ENCODE measurements around the gene TRAPPC2L.
A peak's percentile ranks its signal among the peaks of the same experiment; 100 is the strongest.

Gene TRAPPC2L

DNA sequence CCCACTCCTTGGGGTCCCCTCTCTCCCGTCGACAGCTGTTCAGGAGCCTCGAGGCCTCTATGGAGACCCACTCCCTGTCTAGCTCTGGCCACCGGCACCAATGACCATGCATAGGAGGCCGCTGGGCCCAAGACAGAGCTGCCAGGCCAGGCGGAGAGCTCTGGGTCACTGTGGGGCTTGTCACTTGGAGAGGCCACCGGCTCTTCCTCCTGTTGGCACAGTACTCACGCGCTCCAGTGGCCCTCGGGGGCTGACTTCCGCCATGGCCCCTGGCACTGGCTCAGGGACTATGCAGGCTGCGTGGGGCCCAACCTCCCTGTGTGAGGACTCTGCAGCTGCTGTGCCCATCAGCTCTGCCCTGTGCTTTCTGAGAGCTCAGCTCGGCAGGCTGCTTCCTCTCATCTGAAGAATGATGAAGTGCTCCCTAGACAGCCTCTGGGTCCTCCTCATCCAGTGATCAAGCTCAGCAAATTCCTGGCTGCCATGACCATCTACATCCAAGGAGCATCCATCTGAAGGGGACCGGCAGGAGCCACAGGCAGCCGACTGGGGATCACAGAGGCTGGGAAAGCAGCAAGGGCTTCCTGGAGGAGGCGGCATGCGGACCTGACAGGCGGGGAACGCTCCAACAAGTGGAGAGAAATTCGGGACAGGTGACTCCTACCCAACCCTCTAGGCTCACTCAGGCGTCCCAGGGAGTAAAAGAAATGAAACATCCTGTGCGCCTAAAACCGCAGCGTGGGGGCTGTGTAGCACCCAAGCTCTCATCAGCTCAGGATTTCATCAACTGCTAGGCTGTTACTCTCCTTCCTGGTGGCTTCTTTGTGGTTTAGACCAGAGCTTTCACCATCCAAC lies 17.0 kb upstream of the TRAPPC2L start:
- Histone ChIP-seq H3K14ac (ENCODE audit: low read length) (no peak overlapping the region), H3K9ac (ENCODE audit: low read depth, low read length, poor library complexity) (no peak overlapping the region), H3K27ac (replicated peaks; ENCODE audit: low read length) (no peak overlapping the region), H3K27me3 (ENCODE audit: control insufficient read depth in 3 of 3, insufficient read depth in 3 of 3, low read depth in 1 of 3, low read length in 3 of 3) (no peaks in the 10 kb centered on the region), H3K18ac (ENCODE audit: low read length) (no peak overlapping the region), H3K4me1 (ENCODE audit: control insufficient read depth in 2 of 2, insufficient read depth in 1 of 2, low read depth in 1 of 2, low read length in 2 of 2) (no peaks in the 10 kb centered on the region), H3K9me3 (replicated peaks in 1 of 2; ENCODE audit: control insufficient read depth in 2 of 2, insufficient read depth in 1 of 2, low read depth in 1 of 2, low read length in 2 of 2) (no peaks in the 10 kb centered on the region), H3K4me3 (ENCODE audit: low read length in 2 of 2) (no peak overlapping the region), H3K4me2 (ENCODE audit: insufficient read depth, low read length, poor library complexity, severe bottlenecking) (no peak overlapping the region), H3K79me1 (ENCODE audit: low read depth, low read length) (peaks cover 11% of the 10 kb centered on the region), H2BK15ac (ENCODE audit: low read length) (no peak overlapping the region), H2BK120ac (ENCODE audit: low read depth, low read length) (no peak overlapping the region), H4K8ac (ENCODE audit: low read depth, low read length) (no peak overlapping the region), H2AK5ac (ENCODE audit: low read depth, low read length) (no peak overlapping the region), H3K36me3 (replicated peaks in 1 of 2; ENCODE audit: control insufficient read depth in 2 of 2, insufficient read depth in 2 of 2, low read length in 2 of 2) (peaks cover 0 to 7% of the 10 kb centered on the region in 2 donors), H2BK12ac (ENCODE audit: low read length) (no peak overlapping the region), H4K91ac (ENCODE audit: low read depth, low read length, poor library complexity) (no peak overlapping the region), H3K23ac (ENCODE audit: low read depth, low read length, poor library complexity) (peak overlapping the region; percentile 80), H3K4ac (ENCODE audit: low read length) (no peak overlapping the region), H2AFZ (ENCODE audit: low read length) (no peak overlapping the region), H2BK5ac (ENCODE audit: low read length) (no peak overlapping the region)
- no CpG with 5 or more reads among the region's 24 CpGs for WGBS, 2 donors (ENCODE audit: extremely low coverage in 2 of 2, insufficient read length in 2 of 2, insufficient replicate concordance in 1 of 2)
- DNase-seq (ENCODE audit: low spot score), result no peak

DNA sequence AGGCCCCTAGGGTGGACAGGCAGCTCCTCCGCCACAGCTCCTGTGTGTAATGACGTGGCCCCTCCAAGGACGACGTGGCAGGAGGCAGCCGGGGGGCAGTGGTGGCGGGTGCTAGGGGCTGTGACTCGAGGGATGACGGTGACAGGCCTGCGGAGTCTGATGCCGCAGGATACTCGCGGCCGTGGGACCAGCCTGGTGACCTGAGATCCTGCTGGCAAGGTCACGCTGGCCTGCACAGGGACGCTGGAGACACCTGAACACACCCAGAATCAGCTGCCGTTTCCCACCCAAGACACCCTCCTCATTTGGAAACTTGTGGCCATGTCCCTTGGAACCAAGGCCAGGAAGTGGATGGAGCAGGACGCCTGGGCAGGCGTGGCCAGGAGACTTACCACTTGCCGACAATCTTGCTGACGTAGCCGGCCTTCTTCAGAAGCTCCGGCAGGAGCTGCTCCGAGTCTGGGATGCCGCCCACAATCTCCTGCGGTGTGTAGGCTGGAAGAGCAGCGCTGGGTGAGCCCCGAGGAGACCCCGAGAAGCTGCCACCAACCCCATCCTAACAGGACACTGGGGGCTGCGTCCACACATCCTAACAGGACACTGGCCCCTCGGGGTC lies 16.2 kb upstream of the TRAPPC2L start:
- Histone ChIP-seq H2BK12ac (ENCODE audit: low read length) (no peak overlapping the region), H2BK120ac (ENCODE audit: low read depth, low read length) (no peak overlapping the region), H3K79me1 (ENCODE audit: low read depth, low read length) (peaks cover 9% of the 10 kb centered on the region), H2AK5ac (ENCODE audit: low read depth, low read length) (no peak overlapping the region), H3K4me3 (ENCODE audit: low read length in 2 of 2) (no peak overlapping the region), H2AFZ (ENCODE audit: low read length) (no peak overlapping the region), H3K9me3 (replicated peaks in 1 of 2; ENCODE audit: control insufficient read depth in 2 of 2, insufficient read depth in 1 of 2, low read depth in 1 of 2, low read length in 2 of 2) (no peaks in the 10 kb centered on the region), H3K23ac (ENCODE audit: low read depth, low read length, poor library complexity) (no peak overlapping the region), H3K18ac (ENCODE audit: low read length) (no peak overlapping the region), H3K27ac (replicated peaks; ENCODE audit: low read length) (no peak overlapping the region), H2BK15ac (ENCODE audit: low read length) (no peak overlapping the region), H3K14ac (ENCODE audit: low read length) (no peak overlapping the region), H2BK5ac (ENCODE audit: low read length) (no peak overlapping the region), H3K36me3 (replicated peaks in 1 of 2; ENCODE audit: control insufficient read depth in 2 of 2, insufficient read depth in 2 of 2, low read length in 2 of 2) (peaks cover 0 to 2% of the 10 kb centered on the region in 2 donors), H3K4ac (ENCODE audit: low read length) (no peak overlapping the region), H4K91ac (ENCODE audit: low read depth, low read length, poor library complexity) (no peak overlapping the region), H3K4me1 (ENCODE audit: control insufficient read depth in 2 of 2, insufficient read depth in 1 of 2, low read depth in 1 of 2, low read length in 2 of 2) (no peaks in the 10 kb centered on the region), H3K4me2 (ENCODE audit: insufficient read depth, low read length, poor library complexity, severe bottlenecking) (no peak overlapping the region), H3K9ac (ENCODE audit: low read depth, low read length, poor library complexity) (no peak overlapping the region), H4K8ac (ENCODE audit: low read depth, low read length) (no peak overlapping the region), H3K27me3 (ENCODE audit: control insufficient read depth in 3 of 3, insufficient read depth in 3 of 3, low read depth in 1 of 3, low read length in 3 of 3) (no peaks in the 10 kb centered on the region)
- DNase-seq (ENCODE audit: low spot score), result no peak
- no CpG with 5 or more reads among the region's 30 CpGs for WGBS, 2 donors (ENCODE audit: extremely low coverage in 2 of 2, insufficient read length in 2 of 2, insufficient replicate concordance in 1 of 2)

DNA sequence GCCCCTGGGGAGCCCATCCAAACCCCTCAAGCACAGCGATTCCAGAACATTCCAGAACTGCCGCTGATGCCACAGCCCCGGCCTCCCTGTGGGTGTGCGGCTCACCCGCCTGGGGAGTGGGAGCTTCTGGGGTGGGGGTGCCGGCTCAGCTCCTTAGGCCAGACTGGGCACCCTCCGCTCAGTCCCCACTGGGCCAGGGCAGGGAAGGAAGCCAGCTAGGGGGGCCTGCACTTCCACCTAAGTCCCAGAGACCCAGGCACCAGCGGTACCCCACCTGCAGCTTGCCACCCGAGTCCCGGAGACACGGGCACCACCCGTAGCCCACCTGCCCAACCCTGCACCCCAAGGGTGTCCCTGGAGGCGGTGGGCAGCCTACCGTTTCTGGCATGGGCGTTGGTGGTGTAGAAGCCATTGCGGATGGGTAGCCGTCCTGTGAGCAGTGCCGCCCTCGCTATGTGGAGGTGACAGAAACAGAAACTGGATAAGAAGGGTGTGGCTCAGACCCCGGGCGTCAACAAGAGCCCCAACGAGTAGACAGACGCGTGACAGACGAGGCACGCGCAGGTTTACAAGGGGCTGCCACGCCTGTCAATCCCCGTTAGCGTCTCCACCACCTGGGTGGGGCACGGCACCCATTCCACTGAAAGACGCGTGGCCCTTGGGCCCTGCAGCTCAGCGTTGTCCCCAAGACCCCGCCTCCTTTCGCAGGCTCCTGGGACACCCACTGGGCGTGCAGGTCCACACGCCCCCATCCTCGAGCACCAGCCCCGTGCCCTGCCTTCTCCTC lies 15.2 kb upstream of the TRAPPC2L start:
- H2AK5ac ChIP-seq (ENCODE audit: low read depth, low read length), result no peak overlapping the region
- H2BK5ac ChIP-seq (ENCODE audit: low read length), result peak overlapping the region; percentile 13
- no peak overlapping the region for H3K4me2 ChIP-seq (ENCODE audit: insufficient read depth, low read length, poor library complexity, severe bottlenecking)
- H2AFZ ChIP-seq (ENCODE audit: low read length), result no peak overlapping the region
- H3K27ac ChIP-seq (replicated peaks; ENCODE audit: low read length), result no peak overlapping the region
- H3K79me1 ChIP-seq (ENCODE audit: low read depth, low read length), result peaks cover 8% of the 10 kb centered on the region
- H4K91ac ChIP-seq (ENCODE audit: low read depth, low read length, poor library complexity), result no peak overlapping the region
- no peaks in the 10 kb centered on the region for H3K27me3 ChIP-seq (ENCODE audit: control insufficient read depth in 3 of 3, insufficient read depth in 3 of 3, low read depth in 1 of 3, low read length in 3 of 3)
- no peak for DNase-seq (ENCODE audit: low spot score)
- H2BK120ac ChIP-seq (ENCODE audit: low read depth, low read length), result no peak overlapping the region
- no CpG with 5 or more reads among the region's 40 CpGs for WGBS, 2 donors (ENCODE audit: extremely low coverage in 2 of 2, insufficient read length in 2 of 2, insufficient replicate concordance in 1 of 2)
- no peak overlapping the region for H2BK15ac ChIP-seq (ENCODE audit: low read length)
- peaks cover 0 to 2% of the 10 kb centered on the region in 2 donors for H3K36me3 ChIP-seq (replicated peaks in 1 of 2; ENCODE audit: control insufficient read depth in 2 of 2, insufficient read depth in 2 of 2, low read length in 2 of 2)
- H3K9ac ChIP-seq (ENCODE audit: low read depth, low read length, poor library complexity), result no peak overlapping the region
- H2BK12ac ChIP-seq (ENCODE audit: low read length), result no peak overlapping the region
- H3K9me3 ChIP-seq (replicated peaks in 1 of 2; ENCODE audit: control insufficient read depth in 2 of 2, insufficient read depth in 1 of 2, low read depth in 1 of 2, low read length in 2 of 2), result no peaks in the 10 kb centered on the region
- no peak overlapping the region for H3K18ac ChIP-seq (ENCODE audit: low read length)
- no peaks in the 10 kb centered on the region for H3K4me1 ChIP-seq (ENCODE audit: control insufficient read depth in 2 of 2, insufficient read depth in 1 of 2, low read depth in 1 of 2, low read length in 2 of 2)
- H3K23ac ChIP-seq (ENCODE audit: low read depth, low read length, poor library complexity), result no peak overlapping the region
- H3K4me3 ChIP-seq (ENCODE audit: low read length in 2 of 2), result no peak overlapping the region
- peak overlapping the region; percentile 47 for H3K14ac ChIP-seq (ENCODE audit: low read length)
- no peak overlapping the region for H4K8ac ChIP-seq (ENCODE audit: low read depth, low read length)
- no peak overlapping the region for H3K4ac ChIP-seq (ENCODE audit: low read length)

DNA sequence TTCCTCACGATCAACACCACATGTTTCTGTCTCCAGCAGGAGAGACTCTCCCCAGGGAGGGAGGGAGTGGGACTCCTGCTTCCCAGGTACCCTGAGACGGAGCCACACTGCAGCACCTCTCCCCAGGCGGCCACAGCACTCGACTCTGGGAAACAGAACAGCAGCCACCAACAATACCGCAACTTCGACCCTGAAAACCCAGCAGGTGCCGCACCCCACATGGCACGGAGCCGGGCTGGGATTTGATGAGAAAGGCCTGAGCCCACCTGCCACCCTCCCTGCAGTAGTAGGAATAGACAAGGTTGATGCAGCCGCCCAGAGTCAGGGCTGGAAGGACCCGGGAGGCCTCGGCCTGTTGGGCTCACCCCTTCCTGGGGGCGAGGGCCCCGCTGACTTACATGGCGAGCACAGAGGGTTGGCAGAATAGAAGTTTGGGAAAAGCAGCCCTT lies 14.6 kb upstream of the TRAPPC2L start:
- Histone ChIP-seq H3K18ac (ENCODE audit: low read length) (no peak overlapping the region), H3K27me3 (ENCODE audit: control insufficient read depth in 3 of 3, insufficient read depth in 3 of 3, low read depth in 1 of 3, low read length in 3 of 3) (no peaks in the 10 kb centered on the region), H2BK5ac (ENCODE audit: low read length) (no peak overlapping the region), H3K79me1 (ENCODE audit: low read depth, low read length) (peaks cover 7% of the 10 kb centered on the region), H3K4ac (ENCODE audit: low read length) (no peak overlapping the region), H2AK5ac (ENCODE audit: low read depth, low read length) (no peak overlapping the region), H3K9ac (ENCODE audit: low read depth, low read length, poor library complexity) (no peak overlapping the region), H3K27ac (replicated peaks; ENCODE audit: low read length) (no peak overlapping the region), H3K9me3 (replicated peaks in 1 of 2; ENCODE audit: control insufficient read depth in 2 of 2, insufficient read depth in 1 of 2, low read depth in 1 of 2, low read length in 2 of 2) (no peaks in the 10 kb centered on the region), H4K8ac (ENCODE audit: low read depth, low read length) (no peak overlapping the region), H3K4me1 (ENCODE audit: control insufficient read depth in 2 of 2, insufficient read depth in 1 of 2, low read depth in 1 of 2, low read length in 2 of 2) (no peaks in the 10 kb centered on the region), H3K14ac (ENCODE audit: low read length) (no peak overlapping the region), H3K36me3 (replicated peaks in 1 of 2; ENCODE audit: control insufficient read depth in 2 of 2, insufficient read depth in 2 of 2, low read length in 2 of 2) (peaks cover 0 to 2% of the 10 kb centered on the region in 2 donors), H4K91ac (ENCODE audit: low read depth, low read length, poor library complexity) (no peak overlapping the region), H2AFZ (ENCODE audit: low read length) (no peak overlapping the region), H2BK15ac (ENCODE audit: low read length) (no peak overlapping the region), H3K23ac (ENCODE audit: low read depth, low read length, poor library complexity) (no peak overlapping the region), H3K4me3 (ENCODE audit: low read length in 2 of 2) (no peak overlapping the region), H2BK120ac (ENCODE audit: low read depth, low read length) (no peak overlapping the region), H3K4me2 (ENCODE audit: insufficient read depth, low read length, poor library complexity, severe bottlenecking) (no peak overlapping the region), H2BK12ac (ENCODE audit: low read length) (no peak overlapping the region)
- no peak for DNase-seq (ENCODE audit: low spot score)
- no CpG with 5 or more reads among the region's 15 CpGs for whole genome bisulfite sequencing, 2 donors (ENCODE audit: extremely low coverage in 2 of 2, insufficient read length in 2 of 2, insufficient replicate concordance in 1 of 2)

All from neuronal stem cell (in vitro differentiated cells).